Neural crest cell (in vitro differentiated cells): ENCODE data around the gene CDC14A. TPM values are rescaled to one million over a fixed set of nuclear protein-coding genes. Genes with fewer than 3 reads are reported as not detected.

Experiments
- DNase-seq: peaks from one replicate; pipeline ENCODE4 v3.0.0; 2021; ENCODE audit warnings: low read depth, mixed read lengths, low spot score
- H3K27ac Mint-ChIP-seq: one replicate; pipeline ENCODE4 v1.8.0; 2021; ENCODE audit warnings: mild to moderate bottlenecking, mixed read lengths; ENCODE audit not compliant: unreplicated experiment
- H3K27me3 Mint-ChIP-seq: 2 replicates; pipeline ENCODE4 v1.8.0; 2021; ENCODE audit warnings: low read depth, mild to moderate bottlenecking, mixed read lengths
- H3K36me3 Mint-ChIP-seq: 2 replicates; pipeline ENCODE4 v1.8.0; 2021; ENCODE audit warnings: low read depth, mild to moderate bottlenecking, mixed read lengths
- H3K4me1 Mint-ChIP-seq: 2 replicates; pipeline ENCODE4 v1.8.0; 2021; ENCODE audit warnings: mixed read lengths
- H3K4me3 Mint-ChIP-seq: one replicate; pipeline ENCODE4 v1.8.0; 2021; ENCODE audit warnings: mild to moderate bottlenecking, mixed read lengths
- H3K9me3 Mint-ChIP-seq: 2 replicates; pipeline ENCODE4 v1.8.0; 2021; ENCODE audit warnings: mixed read lengths
- total RNA-seq: library from RNA; stranded (reverse); gene quantifications from 2 replicates; pipeline ENCODE4 v1.2.1, GENCODE V29; 2021
- TF ChIP-seq, protein P1 (sequence below): fragments of 200-600 bp; sonication (generic); conservative IDR thresholded peaks from 2 replicates; pipeline ENCODE4 v1.5.0; 2021; ENCODE audit warnings: antibody characterized with exemption, mild to moderate bottlenecking

The CDC14A gene
- total RNA-seq, 1 donor from 2014 or later, result 15.7 TPM

DNA sequence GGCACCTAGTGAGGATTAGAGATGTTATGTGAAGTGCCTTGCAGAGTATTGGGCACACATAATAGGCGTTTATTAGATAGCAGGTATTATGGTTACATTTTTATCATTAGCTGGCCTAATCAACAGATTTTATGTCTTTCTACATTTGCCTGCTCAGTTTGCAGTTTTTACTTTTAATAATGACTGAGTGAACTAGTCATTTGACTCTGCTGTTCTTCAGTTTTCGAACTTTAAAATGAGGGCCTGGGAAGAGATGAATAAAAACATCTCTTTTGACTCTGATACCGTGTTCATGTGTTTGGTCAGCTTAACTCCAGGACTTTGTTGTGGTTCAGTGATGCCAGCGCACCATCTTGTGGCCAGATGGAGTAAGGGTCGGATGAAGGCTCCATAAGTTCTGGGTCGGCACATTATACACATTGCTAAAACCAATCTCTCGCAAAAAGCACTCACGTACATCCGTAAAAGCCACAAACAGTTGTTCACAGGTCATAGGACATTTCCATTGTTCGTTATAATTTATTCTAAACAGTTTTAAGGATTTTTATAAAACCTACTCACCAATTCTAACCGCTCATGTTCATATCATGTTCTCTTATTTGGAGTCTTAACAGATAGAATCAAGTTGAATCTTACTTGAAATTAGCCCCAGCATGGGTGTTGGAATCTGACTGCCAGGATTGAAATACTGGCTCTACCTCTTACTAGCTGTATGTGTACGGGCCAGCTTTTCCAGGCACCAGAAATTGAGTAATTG lies 107.2 kb downstream of the CDC14A start:
- DNase-seq, result peak; percentile 62
- peaks cover 39% of the 10 kb centered on the region for H3K4me1 Mint-ChIP-seq
- H3K36me3 Mint-ChIP-seq, result peaks cover 2% of the 10 kb centered on the region
- TF ChIP-seq, protein P1, sequence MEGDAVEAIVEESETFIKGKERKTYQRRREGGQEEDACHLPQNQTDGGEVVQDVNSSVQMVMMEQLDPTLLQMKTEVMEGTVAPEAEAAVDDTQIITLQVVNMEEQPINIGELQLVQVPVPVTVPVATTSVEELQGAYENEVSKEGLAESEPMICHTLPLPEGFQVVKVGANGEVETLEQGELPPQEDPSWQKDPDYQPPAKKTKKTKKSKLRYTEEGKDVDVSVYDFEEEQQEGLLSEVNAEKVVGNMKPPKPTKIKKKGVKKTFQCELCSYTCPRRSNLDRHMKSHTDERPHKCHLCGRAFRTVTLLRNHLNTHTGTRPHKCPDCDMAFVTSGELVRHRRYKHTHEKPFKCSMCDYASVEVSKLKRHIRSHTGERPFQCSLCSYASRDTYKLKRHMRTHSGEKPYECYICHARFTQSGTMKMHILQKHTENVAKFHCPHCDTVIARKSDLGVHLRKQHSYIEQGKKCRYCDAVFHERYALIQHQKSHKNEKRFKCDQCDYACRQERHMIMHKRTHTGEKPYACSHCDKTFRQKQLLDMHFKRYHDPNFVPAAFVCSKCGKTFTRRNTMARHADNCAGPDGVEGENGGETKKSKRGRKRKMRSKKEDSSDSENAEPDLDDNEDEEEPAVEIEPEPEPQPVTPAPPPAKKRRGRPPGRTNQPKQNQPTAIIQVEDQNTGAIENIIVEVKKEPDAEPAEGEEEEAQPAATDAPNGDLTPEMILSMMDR, result peak; percentile 92
- H3K4me3 Mint-ChIP-seq, result peak overlapping the region; percentile 11
- no peak overlapping the region for H3K27ac Mint-ChIP-seq
- H3K9me3 Mint-ChIP-seq, result no peaks in the 10 kb centered on the region
- no peaks in the 10 kb centered on the region for H3K27me3 Mint-ChIP-seq

DNA sequence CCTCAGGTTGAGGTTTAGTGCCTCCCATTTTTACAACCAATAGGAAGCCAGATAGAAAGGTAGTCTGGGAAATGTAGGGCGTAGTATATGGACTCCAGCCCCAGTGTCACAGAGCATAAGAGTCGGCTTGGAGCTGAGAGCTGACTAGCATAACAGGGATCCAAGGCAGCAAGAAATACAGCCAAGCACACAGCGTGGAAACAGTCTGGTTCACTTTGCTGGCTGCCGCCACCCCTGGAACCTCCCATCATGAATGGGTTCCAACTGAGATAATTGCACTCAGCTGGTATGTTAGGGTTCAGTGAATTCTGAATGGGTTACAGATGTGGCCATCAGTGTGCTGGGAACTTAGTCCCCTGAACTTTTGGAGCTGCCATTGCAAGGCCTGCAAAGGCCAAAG lies 108.9 kb downstream of the CDC14A start:
- H3K36me3 Mint-ChIP-seq, result peaks cover 2% of the 10 kb centered on the region
- no peak overlapping the region for H3K27ac Mint-ChIP-seq
- TF ChIP-seq, protein P1, result no peak
- DNase-seq, result no peak
- H3K4me3 Mint-ChIP-seq, result no peak overlapping the region
- H3K27me3 Mint-ChIP-seq, result no peaks in the 10 kb centered on the region
- H3K9me3 Mint-ChIP-seq, result no peaks in the 10 kb centered on the region
- peaks cover 39% of the 10 kb centered on the region for H3K4me1 Mint-ChIP-seq

DNA sequence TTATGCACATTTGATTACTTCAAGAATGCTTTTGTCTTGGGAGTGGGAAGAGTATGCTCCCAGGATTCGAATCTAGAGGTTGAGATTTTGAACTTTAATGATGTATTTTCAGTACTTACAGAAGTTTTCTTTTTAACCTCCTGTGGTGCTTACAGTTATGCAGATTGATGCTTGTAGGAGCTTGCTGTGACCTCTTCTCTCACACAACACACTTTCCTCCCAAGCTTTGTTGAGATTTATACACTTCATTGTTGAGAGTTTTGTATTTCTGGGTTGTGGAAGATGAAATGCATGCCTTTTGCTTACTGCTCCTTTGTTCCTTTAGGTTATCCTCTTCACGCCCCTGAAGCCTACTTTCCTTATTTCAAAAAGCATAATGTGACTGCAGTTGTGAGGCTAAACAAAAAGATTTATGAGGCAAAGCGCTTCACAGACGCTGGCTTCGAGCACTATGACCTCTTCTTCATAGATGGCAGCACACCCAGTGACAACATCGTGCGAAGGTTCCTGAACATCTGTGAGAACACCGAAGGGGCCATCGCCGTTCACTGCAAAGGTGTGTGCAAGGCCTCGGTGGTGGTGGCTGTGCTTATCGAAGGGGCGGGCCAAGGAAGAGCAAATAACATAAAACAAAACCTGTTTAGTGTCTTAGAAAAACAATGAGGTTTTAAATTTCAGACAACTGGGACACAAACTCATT lies 110.2 kb downstream of the CDC14A start:
- no peak for DNase-seq
- Mint-ChIP-seq H3K27ac (peak overlapping the region; percentile 54), H3K36me3 (peaks cover 3% of the 10 kb centered on the region), H3K9me3 (no peaks in the 10 kb centered on the region), H3K4me1 (peaks cover 39% of the 10 kb centered on the region), H3K27me3 (no peaks in the 10 kb centered on the region), H3K4me3 (no peak overlapping the region)
- TF ChIP-seq, protein P1, result no peak

DNA sequence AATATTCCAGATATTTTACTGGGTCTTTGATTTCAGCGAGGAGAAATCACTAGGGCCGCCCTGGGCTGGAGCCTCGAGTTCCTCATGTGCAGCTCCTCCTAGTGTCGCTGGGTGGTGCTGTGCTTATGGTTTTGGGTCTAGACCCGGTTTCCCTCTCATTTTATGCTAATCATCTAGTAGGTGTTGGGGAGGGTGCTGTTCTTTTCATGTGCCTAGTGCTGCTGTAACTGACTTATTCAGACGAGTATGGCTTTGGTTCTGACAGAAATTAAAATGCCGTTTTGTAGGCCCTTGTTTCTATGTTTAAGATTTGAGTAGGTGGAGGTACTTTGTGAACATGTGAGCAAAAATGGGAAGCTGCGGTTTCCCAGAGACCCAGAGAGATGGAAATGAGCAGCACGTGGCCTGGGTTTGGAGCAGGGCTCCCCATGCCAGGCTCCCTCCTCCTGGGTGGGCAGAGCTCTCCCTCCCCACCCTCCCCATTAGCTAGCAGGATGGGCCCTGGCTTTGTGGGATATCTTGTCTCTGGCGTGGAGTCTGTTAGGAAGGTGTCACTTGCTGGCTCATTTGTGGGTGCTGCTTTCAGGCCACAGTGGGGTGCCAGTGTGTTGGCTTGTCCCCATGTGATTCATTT lies 111.6 kb downstream of the CDC14A start:
- Mint-ChIP-seq H3K4me3 (no peak overlapping the region), H3K9me3 (no peaks in the 10 kb centered on the region), H3K36me3 (peaks cover 14% of the 10 kb centered on the region), H3K27ac (no peak overlapping the region), H3K4me1 (peaks cover 34% of the 10 kb centered on the region), H3K27me3 (no peaks in the 10 kb centered on the region)
- peak; percentile 30 for DNase-seq
- TF ChIP-seq, protein P1, result peak; percentile 76

DNA sequence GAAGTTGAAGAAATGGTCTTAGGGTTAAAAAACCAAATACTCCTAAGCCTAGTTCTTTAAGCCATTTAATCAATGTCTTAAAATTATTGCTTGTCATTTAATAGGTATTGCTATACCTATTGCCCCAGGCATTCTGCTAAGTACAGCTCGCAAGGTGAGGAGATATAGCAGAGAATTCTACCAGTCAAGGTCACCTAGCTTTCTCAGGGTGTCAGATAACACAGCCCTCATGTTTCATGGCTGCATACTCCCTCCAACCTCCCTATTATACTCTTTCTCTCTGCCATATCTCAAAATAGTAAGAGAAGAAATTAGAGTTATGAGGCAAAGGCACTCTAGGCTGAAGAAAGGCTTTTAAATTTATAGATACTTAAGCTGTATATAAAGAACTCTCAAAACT lies 117.3 kb downstream of the CDC14A start:
- H3K27ac Mint-ChIP-seq, result no peak overlapping the region
- H3K27me3 Mint-ChIP-seq, result no peaks in the 10 kb centered on the region
- no peak for DNase-seq
- H3K36me3 Mint-ChIP-seq, result peaks cover 17% of the 10 kb centered on the region
- TF ChIP-seq, protein P1, result no peak
- no peaks in the 10 kb centered on the region for H3K9me3 Mint-ChIP-seq
- H3K4me1 Mint-ChIP-seq, result peaks cover 7% of the 10 kb centered on the region
- no peak overlapping the region for H3K4me3 Mint-ChIP-seq
